Renal cortex interstitium (tissue), 11 donors: ENCODE results near the gene KCNIP4. TPM values are rescaled to one million over a fixed set of nuclear protein-coding genes. Genes with fewer than 3 reads are reported as not detected.

Source experiments
- DNase-seq, 11 donors: peaks; one replicate each; pipeline ENCODE4 v3.0.0-alpha.2; 2013; ENCODE audit warnings: low read depth in 9 of 11, low spot score in 4 of 11; ENCODE audit errors: extremely low read depth in 1 of 11
- polyA plus RNA-seq, 3 donors: library from polyadenylated mRNA; unstranded; fragments of 120-200 nt; gene quantifications; one replicate each; pipeline ENCODE4 v1.2.1, GENCODE V29; 2013; ENCODE audit not compliant: insufficient read length in 3 of 3

The KCNIP4 gene
- polyA plus RNA-seq, 3 donors, result 11.0 to 13.8 (median 12.3) TPM

GRCh38 chr4:21454831-21455230, 493.7 kb downstream of the KCNIP4 start:
- DNase-seq, result no peak

GRCh38 chr4:21454201-21454600, 494.4 kb downstream of the KCNIP4 start:
- DNase-seq, result peak in 1 of 11 donors; percentile 3

- DNase-seq, result no peak
These were observed 495.6 kb downstream of the KCNIP4 start for GRCh38 chr4:21452931-21453330.

GRCh38 chr4:21451032-21451431, 497.5 kb downstream of the KCNIP4 start:
- DNase-seq, result no peak

GRCh38 chr4:21450331-21450730, 498.2 kb downstream of the KCNIP4 start:
- DNase-seq, result no peak

- DNase-seq, result no peak
These were observed 501.1 kb downstream of the KCNIP4 start for GRCh38 chr4:21447301-21448054.

GRCh38 chr4:21420166-21420565, 528.4 kb downstream of the KCNIP4 start:
- DNase-seq, result no peak

- no peak for DNase-seq
These were observed 532.8 kb downstream of the KCNIP4 start for GRCh38 chr4:21415728-21416127.

- no peak for DNase-seq
These were observed 534.7 kb downstream of the KCNIP4 start for GRCh38 chr4:21413807-21414370.

- no peak for DNase-seq
These were observed 537.5 kb downstream of the KCNIP4 start for GRCh38 chr4:21411086-21411485.

- no peak for DNase-seq
These were observed 538.2 kb downstream of the KCNIP4 start for GRCh38 chr4:21410372-21410771.

GRCh38 chr4:21387683-21388082, 560.9 kb downstream of the KCNIP4 start:
- DNase-seq, result no peak

- DNase-seq, result no peak
These were observed 562.3 kb downstream of the KCNIP4 start for GRCh38 chr4:21386166-21386780.

- DNase-seq, result no peak
These were observed 562.9 kb downstream of the KCNIP4 start for GRCh38 chr4:21385706-21386105.

- DNase-seq, result no peak
These were observed 564.0 kb downstream of the KCNIP4 start for GRCh38 chr4:21384609-21385008.

- DNase-seq, result no peak
These were observed 567.7 kb downstream of the KCNIP4 start for GRCh38 chr4:21380861-21381260.

GRCh38 chr4:21377046-21377445, 571.5 kb downstream of the KCNIP4 start:
- DNase-seq, result no peak

- no peak for DNase-seq
These were observed 572.4 kb downstream of the KCNIP4 start for GRCh38 chr4:21376176-21376575.

GRCh38 chr4:21374641-21375368, 573.8 kb downstream of the KCNIP4 start:
- DNase-seq, result no peak

- DNase-seq, result no peak
These were observed 581.0 kb downstream of the KCNIP4 start for GRCh38 chr4:21367567-21367966.
